Hematopoietic multipotent progenitor cell (in vitro differentiated cells): ENCODE measurements around the gene NAA60. TPM values are rescaled to one million over a fixed set of nuclear protein-coding genes. Genes with fewer than 3 reads are reported as not detected.

ENCODE experiments used
- DNase-seq, 3 donors: peaks; one replicate each; pipeline ENCODE4 v3.0.0-alpha.2; 2011 to 2015; ENCODE audit warnings: low read depth in 2 of 3, low spot score in 2 of 3
- total RNA-seq: library from RNA; depleted of rRNA; stranded (reverse); fragments of >200 nt; gene quantifications from one replicate; pipeline ENCODE4 v1.2.3, GENCODE V29; 2012

Gene NAA60
- 23.7 TPM for total RNA-seq

GRCh38 chr16:3443108-3444031, at the start of gene NAA60, which contains the start of gene ZNF597:
Gene NAA60, plus strand, starts transcription at chr16:3443680. Its CDS starts 32,548 bp downstream, at chr16:3476228.
Gene ZNF597, minus strand, starts transcription at chr16:3443504. Its CDS starts 351 bp downstream, at chr16:3443153.
- DNase-seq, result peak; percentile 47 to 93 (median 88)

- no peak for DNase-seq
Observed at GRCh38 chr16:3400446-3400778, 43.1 kb upstream of the NAA60 start.

GRCh38 chr16:3400779-3401688, 42.4 kb upstream of the NAA60 start, which contains the start of the genes ZNF174 and ZSCAN32:
Gene ZNF174, plus strand, starts transcription at chr16:3401215. Its CDS starts 790 bp downstream, at chr16:3402005.
Gene ZSCAN32, minus strand, starts transcription at chr16:3401004. Its CDS starts 3,447 bp downstream, at chr16:3397557.
- peak; percentile 85 to 99 (median 98) for DNase-seq

GRCh38 chr16:3401719-3402397, 41.6 kb upstream of the NAA60 start:
- peak in 1 of 3 donors; percentile 4 for DNase-seq

GRCh38 chr16:3408561-3409197, 34.8 kb upstream of the NAA60 start:
- DNase-seq, result no peak

- no peak for DNase-seq
Observed at GRCh38 chr16:3413730-3414379, 29.6 kb upstream of the NAA60 start.

GRCh38 chr16:3431779-3432219, 11.7 kb upstream of the NAA60 start:
- DNase-seq, result peak in 2 of 3 donors; percentile 28 to 57

GRCh38 chr16:3434373-3434772, 9.1 kb upstream of the NAA60 start:
- no peak for DNase-seq

- DNase-seq, result no peak
Observed at GRCh38 chr16:3439637-3440036, 3.8 kb upstream of the NAA60 start.

- DNase-seq, result peak in 2 of 3 donors; percentile 58 to 71
Observed at GRCh38 chr16:3444032-3444388, 530 bp downstream of the NAA60 start.

GRCh38 chr16:3454093-3454492, 10.6 kb downstream of the NAA60 start:
- DNase-seq, result no peak

GRCh38 chr16:3454631-3455147, 11.2 kb downstream of the NAA60 start:
- DNase-seq, result no peak

- peak; percentile 78 to 95 (median 93) for DNase-seq
Observed at GRCh38 chr16:3457434-3458252, 14.2 kb downstream of the NAA60 start.

GRCh38 chr16:3458278-3458851, 14.9 kb downstream of the NAA60 start:
- DNase-seq, result no peak

GRCh38 chr16:3458852-3459361, 15.4 kb downstream of the NAA60 start:
- DNase-seq, result no peak

GRCh38 chr16:3459401-3460090, 16.1 kb downstream of the NAA60 start:
- DNase-seq, result no peak

GRCh38 chr16:3460121-3460520, 16.6 kb downstream of the NAA60 start:
- DNase-seq, result no peak
